NOMO-1 treated with DMSO at 0.1 percent for 48 hours (cell line): ENCODE results near the gene MRPL53.

Source experiments
- DNase-seq: peaks from one replicate; lab custom pipeline; 2025; ENCODE audit not compliant: unreplicated experiment; lab: John Stamatoyannopoulos, UW

MRPL53 gene

DNA sequence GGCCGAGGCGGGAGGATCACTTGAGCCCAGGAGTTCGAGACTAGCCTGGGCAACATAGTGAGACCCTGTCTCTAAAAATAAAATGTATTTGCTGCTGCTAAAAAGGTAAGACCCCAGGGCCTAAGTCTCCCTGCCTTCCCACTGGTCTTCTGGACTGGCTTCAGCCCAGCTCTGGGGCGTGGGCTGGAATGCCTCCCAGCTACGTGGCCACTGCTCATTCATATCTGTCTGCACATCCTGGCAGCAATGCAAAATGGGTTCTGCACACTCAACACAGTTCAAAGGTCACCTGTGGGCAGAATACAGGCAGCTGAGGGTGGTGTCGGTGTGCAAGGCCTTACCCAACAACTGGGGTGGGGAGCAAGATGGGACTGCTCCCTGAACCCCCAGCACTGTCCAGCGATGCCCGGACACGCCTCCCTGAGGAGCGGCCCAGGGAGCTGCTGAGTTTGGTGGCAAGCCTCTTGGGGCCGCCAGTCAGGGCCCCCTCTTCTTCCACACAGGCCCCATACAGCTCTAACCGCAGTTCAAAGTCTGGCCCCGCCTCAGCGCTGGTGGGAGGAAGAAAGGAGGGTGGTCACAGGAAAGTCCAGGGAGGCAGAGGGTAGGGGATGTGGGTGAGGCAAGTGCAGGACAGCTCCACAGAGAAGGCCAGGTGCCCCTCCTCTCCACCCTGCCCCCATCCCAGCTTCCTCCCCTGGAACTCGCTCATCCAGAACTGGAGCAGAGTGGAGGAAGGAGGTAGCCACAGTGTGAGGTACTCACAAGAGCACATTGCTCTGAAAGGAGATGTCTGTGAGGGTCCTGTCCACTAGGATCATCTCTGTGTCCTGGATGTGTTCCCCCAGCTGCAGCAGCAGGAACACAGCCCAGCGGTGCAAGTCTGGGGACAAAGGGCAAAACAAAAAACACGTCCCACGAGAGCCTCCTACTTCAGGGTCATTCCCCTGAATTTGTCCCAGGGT is 42.7 kb downstream of the MRPL53 start:
- DNase-seq, result no peak

DNA sequence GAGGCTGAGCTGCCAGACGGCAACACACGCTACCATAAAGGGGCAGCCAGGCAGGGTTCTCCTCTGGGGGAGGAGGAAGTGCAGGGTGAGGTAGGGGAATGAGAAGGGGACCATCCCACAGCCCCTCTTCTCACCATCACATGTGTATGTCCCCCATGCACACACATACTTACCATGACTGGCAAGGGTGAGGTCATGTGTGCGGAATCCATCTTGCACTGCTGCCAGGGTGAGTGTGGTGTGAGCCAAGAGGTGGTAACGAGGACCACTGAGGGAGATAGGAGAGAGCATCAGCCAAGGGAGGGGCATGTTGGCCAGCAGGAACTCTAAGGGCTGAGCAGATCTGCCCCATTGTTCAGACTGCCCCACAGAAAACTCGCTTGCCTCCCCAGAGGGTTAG is 43.8 kb downstream of the MRPL53 start:
- no peak for DNase-seq

- DNase-seq, result no peak
These were observed 44.9 kb downstream of the MRPL53 start for GRCh38 chr2:74427551-74427950.

- no peak for DNase-seq
These were observed 46.2 kb downstream of the MRPL53 start for GRCh38 chr2:74426181-74426758.

DNA sequence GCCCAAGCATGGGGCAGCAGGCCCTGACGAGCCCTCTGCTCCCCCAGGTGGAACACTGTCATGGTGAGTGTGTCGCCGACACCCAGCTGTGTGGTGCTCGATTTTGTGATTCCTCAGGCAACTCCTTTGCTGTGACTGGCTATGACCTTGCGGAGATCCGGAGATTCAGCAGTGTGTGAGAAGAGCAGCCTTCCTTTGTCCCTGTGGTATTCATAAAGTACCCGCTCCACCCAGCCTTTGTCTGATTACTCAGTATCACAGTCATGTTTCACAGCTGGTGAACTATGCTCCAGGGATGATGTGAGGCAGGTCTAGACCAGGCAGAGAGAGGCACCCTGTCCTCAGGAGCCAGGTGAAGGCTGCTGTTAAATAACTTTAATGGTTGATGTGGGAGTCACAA is 47.0 kb downstream of the MRPL53 start:
- no peak for DNase-seq

GRCh38 chr2:74424995-74425406 is 47.5 kb downstream of the MRPL53 start:
- DNase-seq, result no peak

- no peak for DNase-seq
These were observed 48.1 kb downstream of the MRPL53 start for GRCh38 chr2:74424139-74424992.

DNA sequence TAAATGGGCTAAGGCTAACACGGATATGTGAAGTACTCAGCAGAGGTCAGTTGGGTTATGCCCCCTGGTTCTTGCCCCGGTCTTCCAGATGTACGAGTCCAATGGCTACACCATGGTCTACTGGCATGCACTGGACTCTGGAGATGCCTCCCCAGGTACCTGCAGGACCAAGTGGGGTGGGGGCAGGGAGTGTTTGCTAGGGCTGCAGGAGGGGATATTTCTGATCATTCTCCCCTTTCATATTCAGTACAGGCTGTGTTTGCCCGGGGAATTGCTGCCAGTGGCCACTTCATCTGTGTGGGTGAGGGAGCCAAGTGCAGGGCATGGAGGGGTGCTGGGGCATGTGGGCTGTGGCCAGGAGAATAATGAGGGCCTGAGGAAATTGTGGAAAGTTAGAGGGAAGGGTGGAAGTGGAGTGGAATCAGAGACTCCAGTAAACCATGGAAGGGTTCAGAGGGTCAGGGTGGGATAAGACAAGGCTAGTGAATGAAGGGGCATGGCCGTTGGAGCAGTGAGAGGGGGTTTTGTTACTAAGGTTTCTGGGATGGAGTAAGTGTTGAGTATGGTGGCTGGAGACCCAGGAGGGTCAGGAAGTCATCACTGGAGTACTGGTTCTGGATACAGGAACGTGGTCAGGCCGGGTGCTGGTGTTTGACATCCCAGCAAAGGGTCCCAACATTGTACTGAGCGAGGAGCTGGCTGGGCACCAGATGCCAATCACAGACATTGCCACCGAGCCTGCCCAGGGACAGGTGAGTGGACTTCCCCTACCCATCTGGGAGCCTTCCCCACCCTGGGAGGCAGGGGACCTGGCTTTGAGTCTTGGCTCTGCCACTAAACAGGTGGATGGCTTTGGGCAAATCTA is 49.0 kb downstream of the MRPL53 start:
- no peak for DNase-seq
